HG02571 (cell line): Measurements from ENCODE around the gene SORD.
"Not testable (repeated sequence)": the region's sequence is repeated elsewhere in the genome, so short reads cannot be mapped to it uniquely, and the experiment has no call there.

Experiments used
- ATAC-seq: cut with Tn5 transposase; IDR thresholded peaks from one replicate; pipeline ENCODE4 v1.9.1; 2021; ENCODE audit warnings: mild to moderate bottlenecking, moderate library complexity; ENCODE audit not compliant: unreplicated experiment

Gene SORD

DNA sequence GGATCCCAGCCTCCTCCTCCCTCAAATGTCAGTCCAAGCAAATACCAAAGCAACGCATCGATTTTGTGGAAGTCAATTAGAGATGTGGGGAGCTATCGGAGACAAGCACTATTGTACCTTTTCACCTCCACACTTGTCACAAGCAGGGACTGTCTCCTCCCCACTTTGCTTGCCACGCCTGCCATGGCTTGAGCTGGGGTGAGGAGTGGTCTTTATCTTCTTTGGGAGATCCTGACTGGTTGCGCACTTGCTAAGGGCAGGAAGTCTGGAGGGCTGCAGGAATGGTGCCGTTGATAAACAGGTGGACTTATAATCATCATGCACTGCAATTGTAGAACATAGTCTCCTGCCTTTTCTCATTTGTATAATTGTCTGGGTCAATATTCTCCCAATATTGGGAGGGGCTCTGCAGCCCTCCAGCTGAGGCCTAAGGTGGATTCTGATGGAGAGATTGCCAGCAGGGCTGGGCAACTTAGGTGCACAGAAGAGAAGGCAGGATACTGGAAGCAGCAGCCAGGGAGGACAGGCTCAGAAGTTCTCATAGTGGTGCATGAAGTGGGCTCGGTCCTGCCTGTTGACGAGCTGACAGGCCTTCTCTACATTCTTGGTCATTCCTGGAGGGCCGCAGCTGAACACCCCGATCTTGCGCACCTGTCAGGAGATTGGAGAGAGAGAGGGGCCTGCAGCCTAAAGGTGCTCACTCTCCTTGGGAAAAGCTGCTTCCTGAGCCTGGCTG, 70.8 kb downstream of the SORD start:
- ATAC-seq, result no peak

GRCh38 chr15:45094358-45094730, 71.3 kb downstream of the SORD start:
- no peak for ATAC-seq

- no peak for ATAC-seq
Observed at GRCh38 chr15:45095661-45096060, 72.7 kb downstream of the SORD start.

DNA sequence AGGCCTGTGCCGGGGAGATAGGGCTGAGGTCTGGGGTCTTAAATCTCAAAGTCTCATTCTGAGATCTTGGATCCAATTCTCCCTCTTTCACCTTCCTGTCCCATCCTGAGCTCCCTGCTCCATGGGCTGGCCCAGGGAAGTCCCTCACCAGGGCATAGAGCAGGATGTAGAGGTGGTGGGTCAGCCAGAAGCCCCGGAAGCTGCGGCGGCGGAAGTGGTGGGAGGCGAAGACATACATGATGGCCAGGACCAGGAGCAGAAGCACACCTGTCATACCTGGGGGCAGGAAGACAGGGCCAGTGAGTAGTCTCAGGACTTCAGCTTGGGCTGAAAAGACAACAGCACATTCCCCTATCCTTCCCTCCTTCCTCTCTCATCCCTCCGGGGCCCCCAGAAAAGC, 74.5 kb downstream of the SORD start:
- ATAC-seq, result no peak

- ATAC-seq, result no peak
Observed at GRCh38 chr15:45099549-45100165, 76.7 kb downstream of the SORD start.

- ATAC-seq, result no peak
Observed at GRCh38 chr15:45100884-45101625, 78.1 kb downstream of the SORD start.

DNA sequence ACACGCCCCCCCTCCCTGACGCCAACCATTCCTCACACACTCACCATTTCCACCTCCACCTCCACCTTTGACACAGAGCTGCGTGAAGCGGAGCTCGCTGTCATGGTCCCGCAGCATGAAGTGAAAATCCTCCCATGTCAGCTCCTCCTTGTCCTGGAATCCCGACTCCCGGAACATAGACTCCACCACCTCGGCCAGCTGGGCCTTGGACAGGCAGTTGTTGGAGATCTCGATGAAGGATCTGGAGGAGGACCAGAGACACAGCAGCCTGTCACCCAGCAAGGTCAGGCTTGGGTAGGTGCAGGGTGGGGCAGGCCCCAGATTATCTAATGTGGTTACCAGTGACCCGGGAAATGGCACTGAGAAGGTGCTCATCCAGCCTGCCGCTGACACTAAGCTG, 78.8 kb downstream of the SORD start:
- ATAC-seq, result no peak

DNA sequence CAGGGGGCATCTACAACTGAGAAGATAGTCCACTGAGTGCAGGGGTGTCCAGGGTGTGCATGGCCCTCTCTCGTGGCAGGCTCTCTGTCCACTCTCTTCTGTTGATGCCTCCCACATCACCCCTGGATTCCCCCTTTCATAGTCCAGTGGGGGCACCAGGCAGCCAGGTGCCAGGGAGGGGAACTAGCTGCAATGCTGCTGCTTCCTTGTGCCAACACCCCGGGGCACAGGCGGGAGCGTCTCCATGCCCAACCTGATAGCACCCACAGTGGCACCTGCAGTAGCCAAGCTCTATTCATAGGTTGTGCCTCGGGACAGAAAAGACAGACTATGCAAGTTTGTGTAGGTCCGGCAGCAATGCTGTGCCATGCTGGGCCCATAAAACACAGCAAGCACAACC, 79.2 kb downstream of the SORD start:
- no peak for ATAC-seq

DNA sequence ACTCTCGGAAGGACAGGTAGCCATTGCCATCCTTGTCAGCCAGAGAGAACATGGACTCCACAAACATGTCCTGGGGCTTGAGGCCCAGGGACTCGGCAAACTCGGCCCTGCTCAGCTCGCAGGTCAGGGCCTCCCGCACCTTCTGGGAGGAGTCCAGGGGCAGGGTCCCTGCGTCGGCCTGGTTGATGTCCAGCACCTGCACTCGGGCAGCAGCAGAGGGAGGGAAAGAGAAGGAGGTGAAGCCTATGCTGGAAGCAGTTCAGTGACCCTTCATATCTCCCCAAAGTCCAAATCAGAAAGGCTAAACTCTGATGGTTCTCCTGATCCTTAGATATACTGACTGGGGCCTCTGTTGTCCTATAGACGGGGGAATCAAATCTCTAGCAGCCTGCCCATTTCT, 81.2 kb downstream of the SORD start:
- not testable (repeated sequence) for ATAC-seq

DNA sequence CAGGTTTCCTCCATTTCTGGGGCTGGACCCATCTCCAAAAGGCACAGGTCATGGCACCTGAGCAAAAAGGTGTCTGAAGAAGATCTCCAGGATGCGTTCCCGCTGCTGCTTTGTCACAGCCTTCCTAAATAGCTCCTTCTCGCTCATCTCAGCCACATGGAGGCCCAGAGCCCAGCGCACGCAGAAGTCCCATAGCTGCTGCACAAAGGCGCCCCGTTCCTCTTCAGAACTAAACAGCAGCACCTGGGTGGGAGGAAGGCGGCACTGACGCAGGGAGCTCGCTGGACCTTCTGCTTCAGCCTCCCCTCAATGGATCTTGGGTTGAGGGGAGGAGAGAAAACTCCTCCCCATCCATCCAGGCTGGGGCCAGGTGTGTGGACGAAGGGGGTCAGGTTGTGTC, 82.6 kb downstream of the SORD start:
- ATAC-seq, result no peak

- ATAC-seq, result no peak
Observed at GRCh38 chr15:45106002-45106790, 83.2 kb downstream of the SORD start.

DNA sequence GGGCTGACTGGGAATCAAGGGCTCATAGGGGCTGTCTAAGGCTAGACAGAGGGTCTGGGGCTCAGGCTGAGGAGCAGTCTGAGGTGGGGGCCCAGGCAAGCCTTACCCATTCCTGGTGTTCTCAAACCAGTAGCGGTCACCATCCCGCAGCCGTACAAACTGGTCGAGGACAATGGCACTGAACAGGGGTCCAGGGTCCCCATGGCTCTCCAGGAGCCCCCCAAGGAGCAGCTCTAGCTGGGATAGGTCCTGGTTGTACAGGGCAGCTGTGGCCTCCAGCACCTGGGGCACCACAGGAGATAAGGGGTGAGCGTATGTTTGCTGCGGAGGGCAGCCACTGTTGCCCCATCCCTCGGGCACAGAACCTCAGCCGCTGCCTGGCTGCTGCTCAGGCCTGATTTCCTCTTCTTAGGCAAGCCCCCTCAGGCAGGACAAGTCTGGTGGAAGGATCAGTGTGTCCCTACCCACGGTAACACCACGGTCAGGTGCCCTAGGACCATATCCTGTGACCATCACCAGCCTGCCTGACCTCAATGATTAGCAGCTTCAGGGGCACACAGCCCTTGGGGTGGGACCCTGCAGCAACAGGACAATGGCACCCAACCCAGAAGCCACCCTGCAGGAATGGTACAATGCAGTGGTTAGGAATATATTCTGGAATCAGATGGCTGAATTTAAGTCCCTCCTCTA, 85.1 kb downstream of the SORD start:
- no peak for ATAC-seq

DNA sequence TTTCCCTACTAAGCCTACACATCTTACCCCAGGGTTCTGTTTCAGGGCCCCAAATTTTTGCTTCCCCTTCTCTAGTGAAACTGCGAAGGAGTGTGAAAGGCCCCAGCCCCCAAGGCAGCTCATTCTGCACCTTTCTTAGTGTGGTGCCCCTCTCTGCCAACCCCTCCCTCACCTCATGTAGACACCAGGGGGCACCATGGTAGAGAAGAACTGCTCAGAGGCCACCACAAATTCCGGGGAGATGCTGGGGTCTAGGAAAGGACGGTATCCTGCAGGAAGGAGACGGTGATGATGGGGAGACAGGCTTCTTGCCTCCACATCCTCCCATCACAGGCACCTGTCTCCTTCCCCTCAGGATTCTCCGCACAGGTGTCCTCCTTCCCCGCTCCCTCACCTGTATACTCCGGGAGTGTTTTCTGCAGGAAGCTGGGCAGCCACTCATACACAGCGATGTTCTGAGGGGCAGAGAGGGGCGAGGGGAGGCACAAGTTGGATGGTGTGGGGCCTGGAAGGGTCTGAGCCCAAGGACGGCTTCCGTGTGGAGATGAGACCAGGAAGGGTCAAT, 87.3 kb downstream of the SORD start:
- ATAC-seq, result no peak

DNA sequence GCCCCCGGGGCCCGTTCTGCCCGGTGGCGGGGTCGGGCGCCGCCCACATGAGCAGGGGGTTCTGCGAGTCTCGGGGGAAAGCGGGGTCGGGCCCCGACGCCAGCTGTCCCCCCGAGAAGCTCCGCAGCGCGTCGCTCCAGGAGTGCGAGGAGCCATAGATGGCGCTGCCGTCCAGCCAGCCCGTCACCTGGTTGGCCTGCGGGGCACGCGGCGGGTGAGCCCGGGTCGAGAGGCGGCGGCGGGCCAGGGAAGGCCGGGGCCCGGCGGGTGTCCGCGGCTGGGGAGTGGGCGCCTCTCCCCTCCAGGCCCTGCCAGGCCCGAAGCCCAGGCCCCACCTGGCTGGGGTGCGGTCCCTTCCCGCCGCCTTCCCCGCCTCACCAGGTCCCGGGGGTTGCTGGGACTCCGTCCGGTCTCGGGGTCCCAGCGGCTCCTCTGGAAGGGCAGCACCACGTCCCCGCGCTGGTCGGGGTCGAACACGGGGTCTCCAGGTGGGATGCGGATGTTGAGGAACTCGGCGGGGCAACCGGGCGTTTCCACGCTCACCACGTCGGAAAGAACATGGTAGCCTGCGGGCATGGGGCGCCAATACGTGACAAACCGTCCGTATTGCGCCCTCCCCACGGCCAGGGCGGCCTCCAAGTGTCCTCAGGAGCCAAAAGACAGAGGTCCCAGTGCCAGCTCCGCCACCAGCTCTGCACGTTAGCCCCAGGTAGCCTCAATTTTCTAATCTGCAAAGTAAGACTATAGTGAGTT, 88.6 kb downstream of the SORD start:
- no peak for ATAC-seq

DNA sequence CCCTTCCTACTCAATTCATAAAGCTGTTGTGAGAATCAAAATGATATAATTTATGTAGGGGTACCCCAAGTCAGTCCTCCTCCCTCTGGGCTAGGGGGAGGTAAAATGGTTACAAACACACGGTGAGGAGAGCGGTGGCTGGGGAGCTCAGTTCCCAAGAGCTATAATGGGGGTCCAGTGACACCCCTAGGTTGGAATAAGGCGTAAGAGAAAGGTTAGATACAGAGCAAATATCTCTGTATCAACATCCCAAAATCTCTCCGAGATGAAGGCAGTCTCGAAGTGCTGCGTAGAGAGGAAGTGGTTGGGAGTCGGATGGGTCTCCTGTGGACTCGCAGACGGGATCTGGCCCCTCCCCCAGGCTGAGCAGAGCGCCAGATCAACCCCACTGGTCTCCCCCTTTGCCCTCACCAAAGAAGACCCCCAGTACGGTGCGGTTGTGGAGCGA, 89.2 kb downstream of the SORD start:
- ATAC-seq, result no peak

GRCh38 chr15:45112591-45113379, 89.8 kb downstream of the SORD start:
- ATAC-seq, result no peak

DNA sequence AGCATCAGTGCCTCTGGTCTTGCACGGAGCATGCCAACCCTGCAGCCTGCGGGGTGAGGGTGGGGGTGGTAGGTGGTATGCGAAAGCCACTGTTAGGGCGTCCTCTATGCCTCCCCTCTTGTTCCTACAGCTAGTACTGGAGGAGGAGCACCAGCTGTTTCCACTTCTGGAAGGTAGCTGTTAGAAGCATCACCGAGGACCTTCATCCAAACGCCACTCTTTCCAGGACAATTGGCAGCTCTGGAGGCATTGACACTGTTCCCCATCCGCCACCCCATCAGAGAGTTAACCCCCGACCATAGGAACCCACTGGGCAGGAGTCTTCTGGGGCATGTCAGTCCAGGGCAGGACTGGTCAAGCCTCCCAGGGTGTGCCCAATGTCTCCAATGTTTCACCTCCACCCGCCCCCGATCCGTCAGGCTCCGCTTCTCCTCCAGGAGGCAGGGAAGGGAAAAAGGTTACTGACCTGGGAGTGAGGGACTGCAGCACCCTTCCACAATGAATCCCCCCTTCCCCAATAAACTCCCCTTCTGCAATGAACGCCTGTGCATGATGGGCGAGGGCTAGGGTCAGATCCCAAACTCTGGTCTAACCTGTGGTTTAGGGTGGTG, 90.5 kb downstream of the SORD start:
- no peak for ATAC-seq

- no peak for ATAC-seq
Observed at GRCh38 chr15:45114076-45114750, 91.2 kb downstream of the SORD start, which contains the start of the genes DUOX2 and DUOXA2. Gene DUOX2 (minus strand): TSS chr15:45114172. CDS start chr15:45113411, 761 bp downstream. Gene DUOXA2 (plus strand): TSS chr15:45114326. CDS start chr15:45114606, 280 bp downstream.
